Testis (tissue), 3 donors: ENCODE results near the gene AGAP1. TPM values are rescaled to one million over a fixed set of nuclear protein-coding genes. Genes with fewer than 3 reads are reported as not detected.

ENCODE experiments used
- DNase-seq: peaks from one replicate; pipeline ENCODE4 v3.0.0-alpha.2; 2019
- H3K27ac ChIP-seq, 2 donors: fragments of 200-600 bp; sonication (generic); one replicate each; pipeline ENCODE4 v1.5.1; 2019
- H3K27me3 ChIP-seq: fragments of 200-600 bp; sonication (generic); one replicate; pipeline ENCODE4 v1.5.1; 2019
- H3K36me3 ChIP-seq: fragments of 200-600 bp; sonication (generic); one replicate; pipeline ENCODE4 v1.5.1; 2017; ENCODE audit warnings: low read depth; ENCODE audit errors: missing control alignments
- H3K4me1 ChIP-seq: fragments of 200-600 bp; sonication (generic); one replicate; pipeline ENCODE4 v1.5.1; 2019
- H3K4me3 ChIP-seq, 2 donors: fragments of 200-600 bp; sonication (generic); one replicate each; pipeline ENCODE4 v1.5.1; 2017 to 2019
- H3K9me3 ChIP-seq: fragments of 200-600 bp; sonication (generic); one replicate; pipeline ENCODE4 v1.5.1; 2017
- POLR2A ChIP-seq: fragments of 450-650 bp; IDR thresholded peaks from one replicate; pipeline ENCODE4 v1.6.1; 2017; ENCODE audit warnings: antibody characterized with exemption, mild to moderate bottlenecking, moderate library complexity
- WGBS, 2 donors: methylation state at CpG; one replicate each; pipeline ENCODE4 v1.1.5; 2018; 5-methylcytosine and 5-hydroxymethylcytosine counted together
- intact Hi-C: fragments of 100-400 bp; cut with DNase I; formaldehyde crosslinking; loops from one replicate; pipeline ENCODE4 v1.15.1; 2023; ENCODE audit warnings: low total_unique reads
- polyA plus RNA-seq: library from polyadenylated mRNA; stranded (reverse); fragments of 350-450 nt; fragmentation: Illumina TruSeq; extraction: RNeasy Lipid Tissue Mini Kit (QIAGEN cat#74804); gene quantifications from one replicate; pipeline ENCODE4 v1.2.3, GENCODE V29; 2014; ENCODE audit warnings: low read depth, low replicate concordance; ENCODE audit not compliant: insufficient read depth
- total RNA-seq, 2 donors: library from RNA; depleted of rRNA; stranded (reverse); fragments of >200 nt; gene quantifications; one replicate each; pipeline ENCODE4 v1.2.3, GENCODE V29; 2016
- TF ChIP-seq, protein P1 (sequence below), 3 experiments: fragments of 450-650 bp in 2 of 3; fragments of 200-600 bp in 1 of 3; sonication (generic) in 1 of 3; IDR thresholded peaks; one replicate each; pipeline ENCODE4 v1.5.1; 2016 to 2019; ENCODE audit warnings: antibody characterized with exemption in 3 of 3, mild to moderate bottlenecking in 2 of 3, moderate library complexity in 1 of 3

AGAP1 gene
- total and polyA plus RNA-seq, 3 donors from 2014 or later, result 21.4 to 45.5 (median 40.7) TPM

DNA sequence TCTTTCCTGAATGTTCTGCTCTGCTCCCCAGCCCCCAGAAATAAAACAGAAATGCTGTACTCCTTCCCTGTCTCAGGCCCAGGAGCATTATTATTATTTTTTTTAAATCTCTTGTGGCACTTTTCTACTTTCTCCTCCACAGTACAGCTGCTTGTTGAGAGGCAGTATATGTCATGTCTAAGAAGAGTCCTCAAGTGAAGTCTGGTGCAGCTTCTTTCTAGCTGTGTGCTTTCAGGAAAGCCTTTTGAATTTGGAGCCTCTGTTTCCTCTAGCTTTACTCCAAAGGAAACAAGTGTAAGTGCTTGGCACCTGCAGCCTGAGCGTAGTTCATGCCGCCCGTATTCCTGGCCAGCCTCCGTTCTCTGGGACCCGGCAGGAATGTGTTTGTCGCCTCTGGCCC lies 22.4 kb downstream of the AGAP1 start:
- Histone ChIP-seq H3K27ac (no peak overlapping the region), H3K4me3 (no peak overlapping the region), H3K36me3 (no peaks in the 10 kb centered on the region), H3K9me3 (no peaks in the 10 kb centered on the region), H3K27me3 (no peaks in the 10 kb centered on the region), H3K4me1 (no peaks in the 10 kb centered on the region)
- DNase-seq, result no peak
- TF ChIP-seq, protein P1, sequence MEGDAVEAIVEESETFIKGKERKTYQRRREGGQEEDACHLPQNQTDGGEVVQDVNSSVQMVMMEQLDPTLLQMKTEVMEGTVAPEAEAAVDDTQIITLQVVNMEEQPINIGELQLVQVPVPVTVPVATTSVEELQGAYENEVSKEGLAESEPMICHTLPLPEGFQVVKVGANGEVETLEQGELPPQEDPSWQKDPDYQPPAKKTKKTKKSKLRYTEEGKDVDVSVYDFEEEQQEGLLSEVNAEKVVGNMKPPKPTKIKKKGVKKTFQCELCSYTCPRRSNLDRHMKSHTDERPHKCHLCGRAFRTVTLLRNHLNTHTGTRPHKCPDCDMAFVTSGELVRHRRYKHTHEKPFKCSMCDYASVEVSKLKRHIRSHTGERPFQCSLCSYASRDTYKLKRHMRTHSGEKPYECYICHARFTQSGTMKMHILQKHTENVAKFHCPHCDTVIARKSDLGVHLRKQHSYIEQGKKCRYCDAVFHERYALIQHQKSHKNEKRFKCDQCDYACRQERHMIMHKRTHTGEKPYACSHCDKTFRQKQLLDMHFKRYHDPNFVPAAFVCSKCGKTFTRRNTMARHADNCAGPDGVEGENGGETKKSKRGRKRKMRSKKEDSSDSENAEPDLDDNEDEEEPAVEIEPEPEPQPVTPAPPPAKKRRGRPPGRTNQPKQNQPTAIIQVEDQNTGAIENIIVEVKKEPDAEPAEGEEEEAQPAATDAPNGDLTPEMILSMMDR (IDR thresholded peaks at IDR 0.05), result no peak
- no peak for TF ChIP-seq POLR2A
- WGBS, 2 donors, result 92 to 98% methylated on average over 6 of the region's 6 CpGs
- intact Hi-C loops, result no loop called here

DNA sequence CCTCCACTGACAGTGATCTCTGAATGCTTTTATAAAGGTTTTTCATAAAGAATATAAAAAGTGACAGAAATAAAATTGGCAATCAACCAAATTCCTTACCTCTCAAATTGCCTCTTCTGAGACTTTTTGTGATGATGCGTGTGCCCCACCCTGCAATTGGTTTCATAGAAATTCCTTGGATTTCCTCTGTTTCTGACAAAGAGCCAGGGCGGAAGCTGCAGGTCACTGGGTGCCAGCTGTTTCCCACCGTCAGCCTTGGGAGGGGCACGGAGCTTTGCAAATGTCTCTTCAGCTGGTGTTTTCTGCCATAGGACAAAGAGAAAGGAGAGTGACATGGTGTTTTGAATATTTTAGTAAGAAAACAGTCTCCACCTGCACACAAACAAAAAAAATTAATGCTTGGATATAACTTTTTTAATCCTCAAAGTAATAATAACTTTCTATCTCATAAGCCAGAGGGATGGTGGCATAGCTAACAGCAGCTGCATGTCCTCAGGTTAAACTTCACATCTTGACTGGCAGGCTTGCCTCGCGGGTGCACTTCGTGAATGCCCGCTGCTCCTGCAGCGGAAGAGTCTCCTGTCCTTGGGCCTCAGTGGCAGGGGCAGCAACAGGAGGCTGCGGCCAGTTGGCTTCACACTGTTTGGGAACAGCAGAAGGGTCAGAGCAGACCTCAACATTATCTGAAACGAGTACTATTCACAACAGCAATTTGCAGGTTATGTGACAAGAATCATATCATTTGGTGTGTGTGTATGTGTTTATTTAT lies 24.7 kb downstream of the AGAP1 start:
- DNase-seq, result no peak
- 78 to 82% methylated on average over 9 to 11 of the region's 11 CpGs for WGBS, 2 donors
- H3K27ac ChIP-seq, result no peak overlapping the region
- no peak overlapping the region for H3K4me3 ChIP-seq
- H3K9me3 ChIP-seq, result no peaks in the 10 kb centered on the region
- H3K36me3 ChIP-seq, result no peaks in the 10 kb centered on the region
- no peaks in the 10 kb centered on the region for H3K4me1 ChIP-seq
- no peaks in the 10 kb centered on the region for H3K27me3 ChIP-seq
- TF ChIP-seq POLR2A, result no peak
- TF ChIP-seq, protein P1 (IDR thresholded peaks at IDR 0.05), result no peak
- intact Hi-C loops, result no loop called here

DNA sequence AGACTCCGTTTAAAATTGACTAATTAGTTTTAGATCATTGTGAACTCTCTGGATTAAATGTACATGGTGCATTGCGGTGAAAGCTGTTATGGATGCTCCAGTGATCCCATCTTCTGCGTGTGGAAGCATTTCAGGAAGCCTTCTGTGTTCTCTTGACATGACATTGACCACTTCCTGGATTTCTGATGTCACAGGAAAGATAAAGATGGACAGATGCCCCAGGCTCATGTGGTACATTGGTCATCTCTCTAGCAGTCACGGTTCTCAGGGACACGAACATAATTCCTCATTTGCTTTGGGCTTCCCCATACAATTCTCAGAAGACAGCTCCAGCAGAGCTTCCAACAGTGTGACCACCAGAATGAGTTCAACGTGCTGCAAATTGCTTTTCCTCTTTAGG lies 26.9 kb downstream of the AGAP1 start:
- Histone ChIP-seq H3K4me3 (no peak overlapping the region), H3K27me3 (no peaks in the 10 kb centered on the region), H3K9me3 (no peaks in the 10 kb centered on the region), H3K4me1 (no peaks in the 10 kb centered on the region), H3K36me3 (no peaks in the 10 kb centered on the region), H3K27ac (no peak overlapping the region)
- TF ChIP-seq, protein P1 (IDR thresholded peaks at IDR 0.05), result no peak
- TF ChIP-seq POLR2A, result no peak
- DNase-seq, result no peak
- intact Hi-C loops, result no loop called here
- WGBS, 2 donors, result 87 to 89% methylated on average over 6 of the region's 6 CpGs

DNA sequence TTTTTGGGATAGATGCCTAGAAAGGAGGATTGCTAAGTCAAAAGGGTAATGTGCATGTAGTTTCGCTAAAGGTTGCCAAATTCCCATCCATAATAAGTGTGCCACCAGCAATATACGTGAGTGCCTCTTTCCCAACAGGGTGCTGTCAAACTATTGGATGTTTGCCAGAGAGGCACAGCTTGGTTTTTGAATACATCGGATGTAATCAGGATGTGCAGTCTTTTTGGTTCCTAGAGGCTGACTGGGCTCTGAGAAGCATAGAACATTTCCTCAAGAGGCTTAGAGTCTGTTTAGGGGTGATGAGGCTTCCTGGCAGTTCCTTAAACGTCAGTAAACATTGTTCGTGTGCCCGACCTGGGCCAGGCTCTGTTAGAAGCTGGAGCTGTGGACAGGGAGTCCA lies 28.0 kb downstream of the AGAP1 start:
- intact Hi-C loops, result no loop called here
- peaks cover 3% of the 10 kb centered on the region for H3K4me1 ChIP-seq
- no peak for DNase-seq
- H3K9me3 ChIP-seq, result no peaks in the 10 kb centered on the region
- WGBS, 2 donors, result 73 to 82% methylated on average over 6 of the region's 6 CpGs
- no peaks in the 10 kb centered on the region for H3K36me3 ChIP-seq
- no peak for TF ChIP-seq POLR2A
- TF ChIP-seq, protein P1 (IDR thresholded peaks at IDR 0.05), result no peak
- H3K4me3 ChIP-seq, result no peak overlapping the region
- H3K27ac ChIP-seq, result no peak overlapping the region
- H3K27me3 ChIP-seq, result no peaks in the 10 kb centered on the region

DNA sequence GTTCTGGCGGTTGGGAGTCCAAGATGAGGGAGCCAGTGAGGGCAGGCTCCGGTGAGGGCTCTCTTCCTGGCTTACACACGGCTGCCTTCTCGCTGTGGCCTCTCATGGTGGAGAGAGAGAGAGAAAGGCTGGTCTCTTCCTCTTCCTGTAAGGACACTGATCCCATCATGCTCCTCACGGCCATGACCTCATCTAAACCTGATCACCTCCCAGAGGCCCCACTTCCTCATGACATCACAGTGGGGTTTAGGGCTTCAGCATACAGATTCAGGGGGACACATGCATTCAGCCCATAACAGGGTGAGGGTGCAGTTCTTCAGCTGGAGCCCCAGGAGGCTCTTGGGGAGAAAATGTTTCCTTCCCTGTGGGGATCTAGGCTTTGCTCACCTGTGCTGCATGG lies 29.2 kb downstream of the AGAP1 start:
- intact Hi-C loops, result no loop called here
- Histone ChIP-seq H3K4me1 (peaks cover 3% of the 10 kb centered on the region), H3K27me3 (no peaks in the 10 kb centered on the region), H3K4me3 (no peak overlapping the region), H3K9me3 (no peaks in the 10 kb centered on the region), H3K36me3 (no peaks in the 10 kb centered on the region), H3K27ac (no peak overlapping the region)
- DNase-seq, result no peak
- 83 to 95% methylated on average over 2 to 5 of the region's 5 CpGs for WGBS, 2 donors
- TF ChIP-seq POLR2A, result no peak
- TF ChIP-seq, protein P1 (IDR thresholded peaks at IDR 0.05), result no peak
